GM18861 (cell line): Measurements from ENCODE around the gene CLDN2.
"Not testable (repeated sequence)": the region's sequence is repeated elsewhere in the genome, so short reads cannot be mapped to it uniquely, and the experiment has no call there.

ENCODE experiments used
- ATAC-seq: cut with Tn5 transposase; IDR thresholded peaks from one replicate; pipeline ENCODE4 v1.9.1; 2021; ENCODE audit not compliant: unreplicated experiment

CLDN2 gene

GRCh38 chrX:106919932-106920452 lies at the start of gene CLDN2:
TSS of gene CLDN2 (plus strand) at chrX:106920402. CDS start at chrX:106928229, 7,827 bp downstream.
- no peak for ATAC-seq

GRCh38 chrX:106872796-106873195 lies 47.4 kb upstream of the CLDN2 start:
- not testable (repeated sequence) for ATAC-seq

- ATAC-seq, result no peak
These were observed 46.1 kb upstream of the CLDN2 start for GRCh38 chrX:106874075-106874474.

- no peak for ATAC-seq
These were observed 45.1 kb upstream of the CLDN2 start for GRCh38 chrX:106875151-106875550.

GRCh38 chrX:106889468-106889867 lies 30.7 kb upstream of the CLDN2 start:
- ATAC-seq, result no peak

GRCh38 chrX:106891762-106892460 lies 28.3 kb upstream of the CLDN2 start:
- no peak for ATAC-seq

GRCh38 chrX:106894392-106894909 lies 25.8 kb upstream of the CLDN2 start:
- peak; percentile 66 for ATAC-seq

- no peak for ATAC-seq
These were observed 25.2 kb upstream of the CLDN2 start for GRCh38 chrX:106894978-106895452.

- no peak for ATAC-seq
These were observed 22.9 kb upstream of the CLDN2 start for GRCh38 chrX:106897259-106897658.

- ATAC-seq, result peak; percentile 78
These were observed 21.7 kb upstream of the CLDN2 start for GRCh38 chrX:106898462-106898861.

GRCh38 chrX:106899276-106899675 lies 20.9 kb upstream of the CLDN2 start:
- ATAC-seq, result no peak

GRCh38 chrX:106899841-106900240 lies 20.4 kb upstream of the CLDN2 start:
- ATAC-seq, result no peak

GRCh38 chrX:106901341-106901740 lies 18.9 kb upstream of the CLDN2 start:
- no peak for ATAC-seq

- ATAC-seq, result no peak
These were observed 18.4 kb upstream of the CLDN2 start for GRCh38 chrX:106901781-106902219.

GRCh38 chrX:106902684-106903083 lies 17.5 kb upstream of the CLDN2 start:
- ATAC-seq, result no peak

GRCh38 chrX:106903291-106903824 lies 16.8 kb upstream of the CLDN2 start, which contains the start of gene RIPPLY1:
TSS of gene RIPPLY1 (minus strand) at chrX:106903341. CDS start at chrX:106903287, 54 bp downstream.
- peak; percentile 47 for ATAC-seq

- peak; percentile 16 for ATAC-seq
These were observed 16.2 kb upstream of the CLDN2 start for GRCh38 chrX:106903856-106904528.

- ATAC-seq, result no peak
These were observed 15.0 kb upstream of the CLDN2 start for GRCh38 chrX:106905064-106905708.

GRCh38 chrX:106906361-106906760 lies 13.8 kb upstream of the CLDN2 start:
- ATAC-seq, result no peak

GRCh38 chrX:106912864-106913263 lies 7.3 kb upstream of the CLDN2 start:
- ATAC-seq, result no peak
